ENCODE results near the gene ASIC2.

ASIC2 gene

GRCh38 chr17:33242375-33243124 lies 50.5 kb downstream of the ASIC2 start:
- no peak for DNase-seq

- no peak for DNase-seq
Observed at GRCh38 chr17:33241390-33241789, 51.7 kb downstream of the ASIC2 start.

GRCh38 chr17:33240362-33240761 lies 52.7 kb downstream of the ASIC2 start:
- no peak for DNase-seq

- DNase-seq: no peak
Observed at GRCh38 chr17:33239702-33240101, 53.4 kb downstream of the ASIC2 start.

GRCh38 chr17:33234930-33235685 lies 58.0 kb downstream of the ASIC2 start:
- DNase-seq: no peak

- no peak for DNase-seq
Observed at GRCh38 chr17:33234233-33234632, 58.9 kb downstream of the ASIC2 start.

GRCh38 chr17:33233811-33234177 lies 59.3 kb downstream of the ASIC2 start:
- DNase-seq: peak; percentile 29

GRCh38 chr17:33229499-33229898 lies 63.6 kb downstream of the ASIC2 start:
- DNase-seq: no peak

- no peak for DNase-seq
Observed at GRCh38 chr17:33229028-33229427, 64.1 kb downstream of the ASIC2 start.

GRCh38 chr17:33228548-33228947 lies 64.5 kb downstream of the ASIC2 start:
- DNase-seq: no peak

GRCh38 chr17:33227911-33228310 lies 65.2 kb downstream of the ASIC2 start:
- no peak for DNase-seq

GRCh38 chr17:33225994-33226393 lies 67.1 kb downstream of the ASIC2 start:
- no peak for DNase-seq

- no peak for DNase-seq
Observed at GRCh38 chr17:33225509-33225908, 67.6 kb downstream of the ASIC2 start.

- no peak for DNase-seq
Observed at GRCh38 chr17:33220036-33220435, 73.1 kb downstream of the ASIC2 start.

- DNase-seq: no peak
Observed at GRCh38 chr17:33218698-33219601, 74.1 kb downstream of the ASIC2 start.

GRCh38 chr17:33217891-33218290 lies 75.2 kb downstream of the ASIC2 start:
- DNase-seq: no peak

GRCh38 chr17:33214996-33215395 lies 78.1 kb downstream of the ASIC2 start:
- DNase-seq: no peak

- no peak for DNase-seq
Observed at GRCh38 chr17:33210285-33210684, 82.8 kb downstream of the ASIC2 start.

- DNase-seq: no peak
Observed at GRCh38 chr17:33209671-33210070, 83.4 kb downstream of the ASIC2 start.

GRCh38 chr17:33207231-33207630 lies 85.9 kb downstream of the ASIC2 start:
- no peak for DNase-seq

GRCh38 chr17:33205552-33205951 lies 87.5 kb downstream of the ASIC2 start:
- DNase-seq: no peak

- DNase-seq: no peak
Observed at GRCh38 chr17:33204701-33205100, 88.4 kb downstream of the ASIC2 start.

GRCh38 chr17:33204156-33204555 lies 88.9 kb downstream of the ASIC2 start:
- no peak for DNase-seq

All from CD4-positive, alpha-beta T cell treated with Interleukin-17A for 1 hour (primary cell).